GM21717 (cell line): Measurements from ENCODE around the gene CALB2.
"Not testable (repeated sequence)": the region's sequence is repeated elsewhere in the genome, so short reads cannot be mapped to it uniquely, and the experiment has no call there.

Experiments
- ATAC-seq: cut with Tn5 transposase; IDR thresholded peaks from one replicate; pipeline ENCODE4 v1.9.1; 2021; ENCODE audit warnings: mild to moderate bottlenecking, moderate library complexity; ENCODE audit not compliant: unreplicated experiment

CALB2 gene

GRCh38 chr16:71352466-71352865 lies 6.1 kb upstream of the CALB2 start:
- no peak for ATAC-seq

GRCh38 chr16:71352963-71353460 lies 5.5 kb upstream of the CALB2 start:
- ATAC-seq = no peak

- no peak for ATAC-seq
Measured at GRCh38 chr16:71353736-71354135, 4.8 kb upstream of the CALB2 start.

GRCh38 chr16:71354156-71354555 lies 4.4 kb upstream of the CALB2 start:
- ATAC-seq = no peak

- no peak for ATAC-seq
Measured at GRCh38 chr16:71356051-71356740, 2.3 kb upstream of the CALB2 start.

DNA sequence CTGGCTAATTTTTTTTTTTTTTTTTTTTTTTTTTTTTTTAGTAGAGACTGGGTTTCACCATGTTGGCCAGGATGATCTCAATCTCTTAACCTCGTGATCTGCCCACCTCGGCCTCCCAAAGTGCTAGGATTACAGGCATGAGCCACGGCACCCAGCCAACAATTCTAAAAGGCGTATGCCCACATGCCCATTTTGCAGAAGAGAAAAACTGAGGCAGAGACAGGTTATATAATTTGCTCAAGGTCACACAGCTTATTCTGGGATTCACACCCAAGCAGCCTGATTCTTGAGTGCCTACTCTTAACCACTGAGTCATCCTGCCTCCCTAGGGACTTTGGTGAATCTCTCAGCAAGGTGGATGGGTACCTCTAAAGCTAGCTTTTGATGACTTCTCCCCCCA lies 1.6 kb upstream of the CALB2 start:
- ATAC-seq = not testable (repeated sequence)

- no peak for ATAC-seq
Measured at GRCh38 chr16:71357681-71358080, 842 bp upstream of the CALB2 start.

GRCh38 chr16:71359431-71359830 lies 908 bp downstream of the CALB2 start:
- no peak for ATAC-seq

DNA sequence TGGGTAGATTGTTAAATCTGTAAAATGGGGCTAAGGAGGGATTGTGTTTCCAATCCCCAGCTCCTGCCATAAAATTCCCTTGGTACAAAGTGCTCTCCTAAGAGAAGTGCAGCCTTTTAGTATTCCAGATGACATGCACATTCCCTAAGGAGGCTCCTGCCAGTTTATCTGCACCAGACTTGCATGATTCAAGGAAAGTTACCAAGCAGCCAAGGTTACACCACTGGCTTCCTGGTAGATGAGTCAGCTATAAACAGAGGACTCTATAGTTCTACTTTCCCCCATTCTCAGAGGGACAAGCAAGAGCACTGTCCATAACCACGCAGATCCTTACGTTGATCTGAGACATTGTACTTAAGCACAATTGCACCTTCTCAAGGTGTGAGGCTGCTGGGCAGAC lies 1.9 kb downstream of the CALB2 start:
- ATAC-seq = no peak

DNA sequence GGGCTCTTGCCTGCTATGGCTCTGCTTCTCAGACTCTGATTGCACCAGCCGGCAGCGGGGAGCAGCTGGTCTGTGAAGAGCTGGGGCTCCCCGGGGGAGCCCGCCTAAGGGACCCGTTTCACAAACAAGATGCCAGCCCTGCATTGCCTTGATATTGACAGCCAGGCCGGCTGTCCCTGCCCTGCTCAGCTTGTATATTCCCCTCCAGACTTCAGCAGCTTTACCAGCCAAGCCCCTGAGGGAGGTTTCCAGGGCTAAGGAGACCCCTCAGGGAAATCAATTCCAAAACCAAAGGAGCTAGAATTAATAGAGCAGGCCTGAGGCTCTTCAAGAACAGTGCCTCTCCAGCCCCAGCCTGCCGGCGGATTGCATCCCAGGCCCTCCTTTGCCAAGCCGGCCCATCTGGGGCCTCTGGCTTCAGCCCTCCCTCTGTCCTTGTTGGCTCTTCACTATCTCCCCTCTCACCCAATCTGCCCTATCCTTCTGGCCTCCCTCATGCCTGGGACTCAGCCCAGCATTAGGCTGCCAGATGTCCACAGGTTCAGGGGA lies 5.7 kb downstream of the CALB2 start:
- ATAC-seq = no peak

- no peak for ATAC-seq
Measured at GRCh38 chr16:71365021-71365420, 6.5 kb downstream of the CALB2 start.

GRCh38 chr16:71367241-71367976 lies 8.9 kb downstream of the CALB2 start:
- no peak for ATAC-seq

- ATAC-seq = no peak
Measured at GRCh38 chr16:71368958-71369357, 10.4 kb downstream of the CALB2 start.

- ATAC-seq = no peak
Measured at GRCh38 chr16:71369494-71369893, 11.0 kb downstream of the CALB2 start.

DNA sequence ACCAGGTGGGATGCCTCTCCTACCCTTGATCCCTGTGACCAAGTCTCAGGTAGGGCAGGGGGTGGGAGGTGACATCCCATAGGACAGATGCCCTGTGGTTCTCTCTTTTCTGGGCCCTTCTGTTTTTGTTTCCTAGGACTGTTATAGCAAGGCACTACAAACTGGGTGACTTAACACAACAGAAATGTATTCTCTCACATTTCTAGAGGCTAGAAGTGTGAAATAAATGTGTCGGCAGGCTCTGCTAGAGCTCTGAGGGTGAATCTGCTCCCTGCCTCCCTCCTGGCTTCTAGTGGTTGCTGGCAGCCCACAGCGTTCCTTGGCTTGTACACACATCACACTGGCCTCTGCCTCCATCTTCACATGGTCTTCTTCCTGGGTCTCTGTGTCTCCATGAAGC lies 12.7 kb downstream of the CALB2 start:
- ATAC-seq = no peak

- ATAC-seq = no peak
Measured at GRCh38 chr16:71373073-71373472, 14.6 kb downstream of the CALB2 start.

DNA sequence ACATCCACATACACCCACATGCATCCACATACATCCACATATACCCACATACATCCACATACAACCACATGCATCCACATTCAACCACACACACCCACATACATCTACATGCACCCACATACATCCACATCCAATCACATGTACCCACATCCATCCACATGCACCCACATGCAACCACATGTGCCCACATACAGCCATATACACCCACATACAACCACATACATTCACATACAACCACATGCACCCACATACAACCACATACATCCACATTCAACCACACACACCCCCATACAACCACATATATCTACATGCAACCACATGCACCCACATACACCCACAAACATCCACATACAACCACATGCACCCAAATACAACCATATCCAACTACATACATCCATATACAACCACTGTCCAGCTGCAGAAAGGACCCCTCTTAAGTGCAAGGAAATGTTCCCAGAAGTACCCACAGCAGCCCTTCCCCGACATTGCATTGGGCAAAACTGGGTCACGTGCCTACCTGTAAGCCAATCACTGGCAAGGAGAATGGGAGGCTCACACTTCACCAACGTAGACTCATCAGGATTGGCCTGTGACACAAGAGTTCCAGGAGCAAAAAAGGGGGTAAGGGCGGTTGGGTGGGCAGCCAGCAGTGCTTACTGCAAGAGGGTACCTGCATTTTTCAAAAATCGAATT lies 18.1 kb downstream of the CALB2 start:
- ATAC-seq = no peak

- ATAC-seq = no peak
Measured at GRCh38 chr16:71379711-71380110, 21.2 kb downstream of the CALB2 start.

- ATAC-seq = no peak
Measured at GRCh38 chr16:71380831-71381230, 22.3 kb downstream of the CALB2 start.

DNA sequence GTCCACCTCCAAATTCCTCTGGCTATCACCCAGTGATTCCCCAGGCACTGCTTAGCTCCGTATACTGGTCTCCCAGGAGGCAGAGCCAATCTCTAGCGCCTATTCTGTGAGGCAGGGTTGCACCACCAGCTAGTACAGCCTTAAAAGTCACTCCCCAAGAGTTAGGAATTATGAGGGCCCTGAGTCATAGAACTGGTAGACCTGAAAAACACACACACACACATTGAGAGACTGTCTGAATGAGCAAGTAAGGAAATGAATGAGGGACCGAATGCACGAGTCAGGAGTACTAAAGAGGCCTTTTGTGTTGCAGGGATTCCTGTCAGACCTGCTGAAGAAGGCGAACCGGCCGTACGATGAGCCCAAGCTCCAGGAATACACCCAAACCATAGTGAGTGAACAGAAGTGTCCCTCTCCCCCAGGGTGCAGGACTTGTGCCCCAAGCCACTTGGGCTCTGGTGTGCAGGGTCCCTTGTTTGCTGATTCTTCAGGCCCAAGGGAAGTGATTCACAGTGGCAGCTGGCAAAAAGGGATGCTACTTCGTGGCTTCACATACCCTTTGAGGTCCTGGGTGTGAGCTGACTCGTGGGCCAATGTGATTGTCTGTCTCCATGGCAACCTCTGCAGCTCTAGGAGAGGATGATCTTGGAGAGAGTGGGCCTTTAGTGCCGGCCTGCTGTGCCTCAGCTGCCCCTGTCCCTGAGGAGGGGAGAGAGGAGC lies 24.7 kb downstream of the CALB2 start:
- no peak for ATAC-seq
